Endothelial cell (in vitro differentiated cells): ENCODE results near the gene CHRNE. TPM values are rescaled to one million over a fixed set of nuclear protein-coding genes. Genes with fewer than 3 reads are reported as not detected.

Experiments
- DNase-seq: peaks from one replicate; pipeline ENCODE4 v3.0.0; 2021; ENCODE audit warnings: low spot score
- H3K27ac Mint-ChIP-seq: one replicate; pipeline ENCODE4 v1.8.0; 2021; ENCODE audit warnings: mixed read lengths, inconsistent platforms; ENCODE audit not compliant: unreplicated experiment
- H3K27me3 Mint-ChIP-seq: one replicate; pipeline ENCODE4 v1.8.0; 2021; ENCODE audit warnings: mild to moderate bottlenecking, moderate library complexity, mixed read lengths, inconsistent platforms; ENCODE audit not compliant: unreplicated experiment
- H3K36me3 Mint-ChIP-seq: one replicate; pipeline ENCODE4 v1.8.0; 2021; ENCODE audit warnings: mild to moderate bottlenecking, low read depth, mixed read lengths, inconsistent platforms; ENCODE audit not compliant: unreplicated experiment
- H3K4me1 Mint-ChIP-seq: one replicate; pipeline ENCODE4 v1.8.0; 2021; ENCODE audit warnings: mild to moderate bottlenecking, mixed read lengths, inconsistent platforms; ENCODE audit not compliant: unreplicated experiment
- H3K4me3 Mint-ChIP-seq: one replicate; pipeline ENCODE4 v1.8.0; 2021; ENCODE audit warnings: mild to moderate bottlenecking, mixed read lengths, inconsistent platforms; ENCODE audit not compliant: unreplicated experiment
- H3K9me3 Mint-ChIP-seq: one replicate; pipeline ENCODE4 v1.8.0; 2021; ENCODE audit warnings: mixed read lengths, inconsistent platforms; ENCODE audit not compliant: unreplicated experiment
- CTCF ChIP-seq: fragments of 200-600 bp; sonication (generic); IDR thresholded peaks from one replicate; pipeline ENCODE4 v1.5.0; 2021; ENCODE audit warnings: antibody characterized with exemption; ENCODE audit not compliant: unreplicated experiment
- total RNA-seq: library from RNA; stranded (reverse); fragmentation: NEBNext Ultra II Directional; extraction: Animal tissue kit (Norgen Biotek cat#: 25700); gene quantifications from one replicate; pipeline ENCODE4 v1.2.1, GENCODE V29; 2021; ENCODE audit not compliant: unreplicated experiment

The CHRNE gene
- total RNA-seq, 1 donor from 2014 or later: 1.2 TPM

- TF ChIP-seq CTCF: no peak
- Mint-ChIP-seq H3K27ac (no peak overlapping the region), H3K4me3 (no peak overlapping the region), H3K4me1 (peaks cover 10% of the 10 kb centered on the region), H3K27me3 (peaks cover 23% of the 10 kb centered on the region), H3K9me3 (no peaks in the 10 kb centered on the region), H3K36me3 (peaks cover 25% of the 10 kb centered on the region)
- peak; percentile 53 for DNase-seq
Observed at GRCh38 chr17:4895657-4896331, 7.1 kb downstream of the CHRNE start.

GRCh38 chr17:4895121-4895520 lies 7.8 kb downstream of the CHRNE start:
- Mint-ChIP-seq H3K27me3 (peaks cover 23% of the 10 kb centered on the region), H3K9me3 (no peaks in the 10 kb centered on the region), H3K27ac (no peak overlapping the region), H3K4me1 (peaks cover 10% of the 10 kb centered on the region), H3K4me3 (peak overlapping the region; percentile 51), H3K36me3 (peaks cover 25% of the 10 kb centered on the region)
- no peak for TF ChIP-seq CTCF
- DNase-seq: no peak

- Mint-ChIP-seq H3K27me3 (peaks cover 19% of the 10 kb centered on the region), H3K4me1 (peaks cover 10% of the 10 kb centered on the region), H3K27ac (no peak overlapping the region), H3K4me3 (no peak overlapping the region), H3K36me3 (peaks cover 30% of the 10 kb centered on the region), H3K9me3 (no peaks in the 10 kb centered on the region)
- no peak for DNase-seq
- no peak for TF ChIP-seq CTCF
Observed at GRCh38 chr17:4893721-4894560, 9.0 kb downstream of the CHRNE start.

GRCh38 chr17:4893272-4893671 lies 9.6 kb downstream of the CHRNE start:
- no peak for TF ChIP-seq CTCF
- Mint-ChIP-seq H3K4me3 (no peak overlapping the region), H3K4me1 (peaks cover 6% of the 10 kb centered on the region), H3K27ac (no peak overlapping the region), H3K27me3 (peaks cover 16% of the 10 kb centered on the region), H3K9me3 (no peaks in the 10 kb centered on the region), H3K36me3 (peaks cover 27% of the 10 kb centered on the region)
- no peak for DNase-seq
